ENCODE results near the gene KRTAP10-6. TPM values are rescaled to one million over a fixed set of nuclear protein-coding genes. Genes with fewer than 3 reads are reported as not detected.
A peak's percentile ranks its signal among the peaks of the same experiment; 100 is the strongest.
"Not testable (repeated sequence)": the region's sequence is repeated elsewhere in the genome, so short reads cannot be mapped to it uniquely, and the experiment has no call there.

The KRTAP10-6 gene
- total RNA-seq, 3 donors from 2014 or later: not detected

DNA sequence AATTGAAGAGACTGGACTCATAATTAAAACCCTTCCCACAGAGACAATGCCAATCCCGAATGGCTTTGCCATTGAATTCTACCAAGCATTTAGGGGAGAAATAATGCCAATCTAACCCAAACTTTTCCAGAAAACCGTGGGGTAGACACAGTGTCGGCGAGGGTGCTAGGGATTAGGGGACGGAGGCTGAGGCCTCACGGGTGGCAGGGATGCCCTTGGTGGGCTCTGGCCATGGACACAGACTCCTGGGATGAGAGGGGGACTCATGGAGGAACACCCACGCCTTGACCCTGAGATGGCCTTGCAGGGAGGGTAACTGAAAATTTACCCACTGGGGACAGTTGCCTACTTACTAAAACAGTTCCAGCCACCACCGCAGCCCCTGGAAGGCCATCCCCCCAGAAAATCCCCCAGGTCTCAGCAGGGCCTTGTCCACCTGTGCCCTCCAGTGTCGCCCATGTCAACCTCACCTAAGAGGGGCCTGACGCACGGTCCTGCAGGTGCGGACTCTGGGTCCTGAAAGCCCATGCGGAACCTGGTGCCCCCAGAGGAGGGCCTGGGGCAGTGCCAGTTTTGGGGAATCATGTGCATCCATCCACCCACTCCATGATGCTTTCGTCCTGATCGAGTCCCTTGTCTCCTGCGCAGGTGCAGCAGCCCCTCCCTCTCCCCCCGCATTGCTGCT is 13.8 kb downstream of the KRTAP10-6 start:
- intact Hi-C loops (cut with DNase I, micrococcal nuclease): no loop called here
- H3K9me3 ChIP-seq: peaks cover 12% of the 10 kb centered on the region
- no peak overlapping the region for H3K4me3 ChIP-seq
- peaks cover 7% of the 10 kb centered on the region for H3K4me1 ChIP-seq (ENCODE audit: low read depth)
- DNase-seq (no peak), ATAC-seq (no peak)
- no peaks in the 10 kb centered on the region for H3K36me3 ChIP-seq (ENCODE audit: low read depth)
- TF ChIP-seq, protein P1, sequence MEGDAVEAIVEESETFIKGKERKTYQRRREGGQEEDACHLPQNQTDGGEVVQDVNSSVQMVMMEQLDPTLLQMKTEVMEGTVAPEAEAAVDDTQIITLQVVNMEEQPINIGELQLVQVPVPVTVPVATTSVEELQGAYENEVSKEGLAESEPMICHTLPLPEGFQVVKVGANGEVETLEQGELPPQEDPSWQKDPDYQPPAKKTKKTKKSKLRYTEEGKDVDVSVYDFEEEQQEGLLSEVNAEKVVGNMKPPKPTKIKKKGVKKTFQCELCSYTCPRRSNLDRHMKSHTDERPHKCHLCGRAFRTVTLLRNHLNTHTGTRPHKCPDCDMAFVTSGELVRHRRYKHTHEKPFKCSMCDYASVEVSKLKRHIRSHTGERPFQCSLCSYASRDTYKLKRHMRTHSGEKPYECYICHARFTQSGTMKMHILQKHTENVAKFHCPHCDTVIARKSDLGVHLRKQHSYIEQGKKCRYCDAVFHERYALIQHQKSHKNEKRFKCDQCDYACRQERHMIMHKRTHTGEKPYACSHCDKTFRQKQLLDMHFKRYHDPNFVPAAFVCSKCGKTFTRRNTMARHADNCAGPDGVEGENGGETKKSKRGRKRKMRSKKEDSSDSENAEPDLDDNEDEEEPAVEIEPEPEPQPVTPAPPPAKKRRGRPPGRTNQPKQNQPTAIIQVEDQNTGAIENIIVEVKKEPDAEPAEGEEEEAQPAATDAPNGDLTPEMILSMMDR (IDR thresholded peaks at IDR 0.05): no peak

DNA sequence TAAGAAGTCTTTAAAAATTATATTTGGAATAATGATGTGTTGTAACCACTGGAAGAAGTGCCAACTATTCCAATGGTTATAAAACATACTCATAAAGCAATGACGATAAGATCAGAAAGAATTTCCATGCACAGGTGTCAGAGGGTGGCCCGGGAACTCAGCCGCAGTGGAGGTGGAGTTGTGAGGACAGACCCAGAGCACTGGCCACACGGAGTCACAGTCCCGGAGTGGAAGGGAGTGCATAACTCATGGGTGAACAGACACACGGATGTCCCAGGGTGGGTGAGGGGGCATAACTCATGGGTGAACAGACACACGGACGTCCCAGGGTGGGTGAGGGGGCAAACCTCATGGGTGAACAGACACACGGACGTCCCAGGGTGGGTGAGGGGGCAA is 16.3 kb downstream of the KRTAP10-6 start:
- Histone ChIP-seq H3K4me1 (ENCODE audit: low read depth) (peaks cover 7% of the 10 kb centered on the region), H3K9me3 (peaks cover 5% of the 10 kb centered on the region), H3K36me3 (ENCODE audit: low read depth) (no peaks in the 10 kb centered on the region), H3K4me3 (no peak overlapping the region)
- ATAC-seq: no peak
- DNase-seq: no peak
- intact Hi-C loops (cut with DNase I, micrococcal nuclease): no loop called here
- TF ChIP-seq, protein P1 (IDR thresholded peaks at IDR 0.05): no peak

DNA sequence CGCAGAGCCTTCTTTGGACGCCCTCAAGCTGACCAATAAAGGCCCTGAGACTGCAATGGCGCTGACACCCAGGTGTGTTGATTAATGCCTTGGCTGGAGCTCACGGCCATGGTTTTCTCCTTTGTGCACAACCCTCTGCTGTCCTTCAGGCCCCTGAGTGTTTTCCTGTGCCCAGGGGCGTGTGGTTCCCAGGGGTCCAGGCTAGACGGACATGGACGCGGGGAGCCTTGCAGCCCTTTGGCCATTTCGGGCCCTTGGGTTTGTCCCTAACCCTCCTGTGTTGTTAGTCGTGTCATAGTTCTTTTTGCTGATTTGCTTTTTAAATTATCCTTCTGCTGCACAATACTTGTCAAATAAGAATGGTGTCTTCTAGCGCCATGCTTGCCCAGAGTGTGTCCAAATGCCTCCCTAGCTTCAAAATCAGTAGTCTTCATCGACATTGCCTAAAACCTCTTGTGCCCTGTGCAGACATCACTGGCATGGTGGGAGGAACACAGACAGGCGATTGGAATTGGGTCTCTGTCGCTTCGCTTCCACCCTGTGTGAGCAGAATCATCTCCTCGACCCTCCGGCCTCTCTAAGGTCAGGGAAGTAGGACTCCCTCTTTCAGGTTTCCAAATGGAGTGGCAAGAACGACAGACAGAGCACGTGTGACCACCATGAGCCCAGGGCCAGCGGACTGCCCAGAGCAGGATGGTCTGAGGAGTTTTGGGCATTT is 16.8 kb downstream of the KRTAP10-6 start:
- TF ChIP-seq, protein P1 (IDR thresholded peaks at IDR 0.05): no peak
- Histone ChIP-seq H3K4me1 (ENCODE audit: low read depth) (peaks cover 7% of the 10 kb centered on the region), H3K4me3 (no peak overlapping the region), H3K36me3 (ENCODE audit: low read depth) (no peaks in the 10 kb centered on the region), H3K9me3 (peaks cover 3% of the 10 kb centered on the region)
- ATAC-seq (no peak), DNase-seq (no peak)
- intact Hi-C loops (cut with DNase I, micrococcal nuclease): no loop called here

DNA sequence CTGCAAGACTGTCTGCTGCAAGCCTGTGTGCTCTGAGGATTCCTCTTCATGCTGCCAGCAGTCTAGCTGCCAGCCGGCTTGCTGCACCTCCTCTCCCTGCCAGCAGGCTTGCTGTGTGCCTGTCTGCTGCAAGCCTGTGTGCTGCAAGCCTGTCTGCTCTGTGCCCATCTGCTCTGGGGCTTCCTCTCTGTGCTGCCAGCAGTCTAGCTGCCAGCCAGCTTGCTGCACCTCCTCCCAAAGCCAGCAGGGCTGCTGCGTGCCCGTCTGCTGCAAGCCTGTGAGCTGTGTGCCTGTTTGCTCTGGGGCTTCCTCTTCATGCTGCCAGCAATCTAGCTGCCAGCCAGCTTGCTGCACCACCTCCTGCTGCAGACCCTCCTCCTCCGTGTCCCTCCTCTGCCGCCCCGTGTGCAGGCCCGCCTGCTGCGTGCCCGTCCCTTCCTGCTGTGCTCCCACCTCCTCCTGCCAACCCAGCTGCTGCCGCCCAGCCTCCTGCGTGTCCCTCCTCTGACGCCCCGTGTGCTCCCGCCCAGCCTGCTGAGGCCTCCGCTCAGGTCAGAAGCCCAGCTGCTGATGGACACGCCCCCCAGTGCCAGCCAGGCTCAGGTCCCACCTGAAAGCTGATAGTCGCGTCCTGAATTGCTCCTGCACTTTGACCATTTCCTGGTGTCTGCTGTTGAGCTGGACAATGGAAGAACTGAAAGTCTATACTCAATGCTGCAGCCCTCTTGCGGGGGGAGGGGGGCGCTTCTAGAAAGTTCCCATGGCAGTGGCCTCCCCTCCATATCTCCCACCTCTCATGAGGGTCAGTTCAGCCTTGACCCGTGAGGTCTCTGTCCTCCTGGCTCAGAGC is 17.6 kb downstream of the KRTAP10-6 start:
- Histone ChIP-seq H3K4me1 (ENCODE audit: low read depth) (peaks cover 7% of the 10 kb centered on the region), H3K36me3 (ENCODE audit: low read depth) (no peaks in the 10 kb centered on the region), H3K4me3 (no peak overlapping the region), H3K9me3 (peaks cover 3% of the 10 kb centered on the region)
- intact Hi-C loops (cut with DNase I, micrococcal nuclease): no loop called here
- TF ChIP-seq, protein P1 (IDR thresholded peaks at IDR 0.05): no peak
- peak; percentile 81 to 84 (median 81) for DNase-seq
- ATAC-seq: peak; percentile 92

DNA sequence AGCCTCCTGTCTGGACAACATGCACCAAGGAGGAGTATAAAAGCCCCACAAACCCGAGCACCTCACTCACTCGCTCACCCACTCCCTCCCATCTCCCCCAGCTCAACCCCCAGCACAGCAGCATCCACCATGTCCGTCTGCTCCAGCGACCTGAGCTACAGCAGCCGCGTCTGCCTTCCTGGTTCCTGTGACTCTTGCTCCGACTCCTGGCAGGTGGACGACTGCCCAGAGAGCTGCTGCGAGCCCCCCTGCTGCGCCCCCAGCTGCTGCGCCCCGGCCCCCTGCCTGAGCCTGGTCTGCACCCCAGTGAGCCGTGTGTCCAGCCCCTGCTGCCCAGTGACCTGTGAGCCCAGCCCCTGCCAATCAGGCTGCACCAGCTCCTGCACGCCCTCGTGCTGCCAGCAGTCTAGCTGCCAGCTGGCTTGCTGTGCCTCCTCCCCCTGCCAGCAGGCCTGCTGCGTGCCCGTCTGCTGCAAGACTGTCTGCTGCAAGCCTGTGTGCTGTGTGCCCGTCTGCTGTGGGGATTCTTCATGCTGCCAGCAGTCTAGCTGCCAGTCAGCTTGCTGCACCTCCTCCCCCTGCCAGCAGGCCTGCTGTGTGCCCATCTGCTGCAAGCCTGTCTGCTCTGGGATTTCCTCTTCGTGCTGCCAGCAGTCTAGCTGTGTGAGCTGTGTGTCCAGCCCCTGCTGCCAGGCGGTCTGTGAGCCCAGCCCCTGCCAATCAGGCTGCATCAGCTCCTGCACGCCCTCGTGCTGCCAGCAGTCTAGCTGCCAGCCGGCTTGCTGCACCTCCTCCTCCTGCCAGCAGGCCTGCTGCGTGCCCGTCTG is 18.5 kb downstream of the KRTAP10-6 start, which contains the start of gene KRTAP10-4:
Gene KRTAP10-4 (plus strand): TSS at position 100 of the 827 bp plus-strand sequence. CDS start 30 bp downstream, at position 130.
- intact Hi-C loops (cut with DNase I, micrococcal nuclease); H3K4me1 ChIP-seq (ENCODE audit: low read depth); H3K4me3 ChIP-seq; H3K36me3 ChIP-seq (ENCODE audit: low read depth); DNase-seq; H3K9me3 ChIP-seq: not testable (repeated sequence)
- peak; percentile 6 for ATAC-seq

Data from mucosa of descending colon (tissue), 3 donors.